Activated CD4-positive, alpha-beta T cell treated with anti-CD3 and anti-CD28 coated beads for 4 hours (primary cell): Measurements from ENCODE around the gene CACNA1C.
"Not testable (repeated sequence)": the region's sequence is repeated elsewhere in the genome, so short reads cannot be mapped to it uniquely, and the experiment has no call there.

ENCODE experiments used
- DNase-seq, 2 donors: peaks; one replicate each; pipeline ENCODE4 v3.0.0-alpha.2; 2020

Gene CACNA1C

DNA sequence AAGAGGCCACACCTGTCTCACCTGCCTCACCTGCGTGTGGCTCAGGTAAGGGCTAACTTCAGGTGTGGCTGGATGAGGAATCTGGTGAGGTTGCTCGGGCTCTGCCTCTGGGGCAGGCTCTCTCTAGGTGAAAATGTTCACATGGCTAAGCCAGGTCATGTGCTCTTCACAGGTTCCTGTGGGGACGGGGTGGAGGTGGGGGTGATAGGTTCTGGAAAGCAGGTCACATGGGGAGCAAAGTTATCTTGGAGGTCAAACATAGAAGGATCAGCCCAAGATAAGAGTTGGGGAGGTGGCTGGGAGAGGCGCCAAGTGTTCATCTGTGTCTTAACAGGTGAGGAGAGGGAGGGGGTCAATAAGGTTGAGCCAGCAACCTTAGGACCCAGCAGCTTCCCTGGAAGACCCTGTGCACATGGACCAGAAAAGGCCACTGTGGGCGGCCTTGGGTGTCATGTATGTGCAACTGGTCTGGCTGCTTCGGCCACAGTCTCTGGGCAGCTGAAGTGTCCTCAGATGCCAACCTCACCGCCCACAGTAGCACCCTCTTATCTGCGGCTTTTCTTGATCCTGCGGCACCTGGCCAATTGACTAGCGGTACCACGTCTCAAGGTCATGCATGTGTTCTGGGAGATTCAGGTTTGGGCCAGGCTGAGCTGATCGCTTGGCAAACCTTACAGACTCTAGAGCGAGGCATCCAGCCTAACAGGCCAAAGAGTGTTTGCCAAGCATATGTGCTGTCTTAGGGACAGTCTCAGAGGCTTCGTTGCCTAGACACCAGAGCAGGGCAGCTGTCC lies 60.5 kb downstream of the CACNA1C start:
- no peak for DNase-seq

DNA sequence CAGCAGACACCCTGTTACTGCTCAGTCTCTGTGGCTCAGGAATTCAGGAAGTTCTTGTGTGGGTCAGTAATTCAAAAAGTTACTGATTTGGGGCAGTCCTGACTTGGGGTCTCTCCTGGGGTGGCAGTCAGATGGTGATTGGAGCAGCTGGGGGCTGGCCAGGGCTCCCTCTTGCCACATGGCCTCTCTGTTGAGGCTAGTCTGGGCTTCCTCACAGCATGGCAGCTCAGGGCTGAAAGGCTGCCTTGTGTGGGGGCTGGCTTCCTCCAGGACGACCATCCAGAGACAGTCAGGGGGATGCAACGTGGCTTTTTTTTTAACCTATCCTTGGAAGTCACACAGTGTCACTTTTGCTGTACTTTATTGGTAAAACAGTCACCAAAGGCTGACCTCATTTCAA lies 61.3 kb downstream of the CACNA1C start:
- no peak for DNase-seq

DNA sequence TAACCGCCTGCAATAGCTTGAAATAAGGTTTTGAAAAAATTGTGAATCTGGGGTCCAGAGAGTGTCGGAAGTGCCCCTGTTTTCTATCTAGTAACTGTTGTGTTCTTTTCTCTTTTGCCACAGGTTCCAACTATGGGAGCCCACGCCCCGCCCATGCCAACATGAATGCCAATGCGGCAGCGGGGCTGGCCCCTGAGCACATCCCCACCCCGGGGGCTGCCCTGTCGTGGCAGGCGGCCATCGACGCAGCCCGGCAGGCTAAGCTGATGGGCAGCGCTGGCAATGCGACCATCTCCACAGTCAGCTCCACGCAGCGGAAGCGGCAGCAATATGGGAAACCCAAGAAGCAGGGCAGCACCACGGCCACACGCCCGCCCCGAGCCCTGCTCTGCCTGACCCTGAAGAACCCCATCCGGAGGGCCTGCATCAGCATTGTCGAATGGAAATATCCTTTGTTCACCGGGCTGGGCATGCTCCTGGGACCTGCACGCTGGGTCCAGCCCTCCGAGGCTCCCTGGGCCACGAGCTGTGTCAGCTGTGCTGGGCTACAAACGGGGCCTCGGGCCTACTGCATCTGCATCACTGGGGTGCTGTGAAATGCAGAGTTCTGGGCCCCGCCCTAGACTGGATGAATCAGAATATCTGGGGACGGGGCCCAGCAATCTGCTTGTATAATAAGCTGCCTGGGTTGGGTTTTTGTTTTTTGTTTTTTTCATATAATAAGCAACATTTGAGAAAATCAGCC lies 62.5 kb downstream of the CACNA1C start:
- DNase-seq: no peak

DNA sequence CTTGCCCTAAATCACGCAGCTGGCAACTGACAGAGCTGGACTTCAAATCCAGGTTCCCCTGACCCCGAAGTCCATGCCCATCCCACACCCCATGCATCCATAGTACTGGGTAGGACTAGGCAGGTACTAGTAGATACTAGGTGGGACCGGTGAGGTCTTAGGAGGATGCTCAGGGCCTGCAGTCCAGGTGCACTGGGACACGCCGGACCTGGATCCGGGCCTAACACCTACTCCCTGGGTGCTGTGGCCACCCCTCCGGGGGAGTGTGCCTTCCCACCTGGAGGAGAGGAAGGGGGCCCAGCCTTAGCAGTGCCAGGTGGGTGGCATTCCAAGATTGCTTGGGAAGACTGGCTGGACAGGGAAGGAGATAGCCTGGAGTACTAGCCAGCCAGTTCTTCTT lies 64.8 kb downstream of the CACNA1C start:
- no peak for DNase-seq

DNA sequence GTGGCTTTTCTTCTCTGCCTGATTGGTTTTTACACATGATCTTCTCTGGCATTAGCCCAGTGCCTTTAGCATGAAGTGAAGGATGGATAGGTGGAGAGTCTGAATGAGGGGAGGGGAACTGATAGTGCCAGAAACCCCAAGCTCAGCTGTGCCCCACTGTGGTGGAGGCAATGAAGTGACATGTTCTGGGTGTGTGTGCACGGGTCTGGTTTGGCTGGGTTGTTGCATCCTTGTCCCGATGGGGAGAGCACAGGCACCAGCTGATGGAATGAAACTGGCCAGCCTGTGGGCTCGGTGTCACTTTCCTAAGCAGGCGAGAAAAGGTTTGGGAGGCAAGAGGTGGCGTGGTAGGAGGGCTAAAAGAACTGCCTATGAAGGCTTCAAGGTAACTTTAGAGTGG lies 65.3 kb downstream of the CACNA1C start:
- no peak for DNase-seq

DNA sequence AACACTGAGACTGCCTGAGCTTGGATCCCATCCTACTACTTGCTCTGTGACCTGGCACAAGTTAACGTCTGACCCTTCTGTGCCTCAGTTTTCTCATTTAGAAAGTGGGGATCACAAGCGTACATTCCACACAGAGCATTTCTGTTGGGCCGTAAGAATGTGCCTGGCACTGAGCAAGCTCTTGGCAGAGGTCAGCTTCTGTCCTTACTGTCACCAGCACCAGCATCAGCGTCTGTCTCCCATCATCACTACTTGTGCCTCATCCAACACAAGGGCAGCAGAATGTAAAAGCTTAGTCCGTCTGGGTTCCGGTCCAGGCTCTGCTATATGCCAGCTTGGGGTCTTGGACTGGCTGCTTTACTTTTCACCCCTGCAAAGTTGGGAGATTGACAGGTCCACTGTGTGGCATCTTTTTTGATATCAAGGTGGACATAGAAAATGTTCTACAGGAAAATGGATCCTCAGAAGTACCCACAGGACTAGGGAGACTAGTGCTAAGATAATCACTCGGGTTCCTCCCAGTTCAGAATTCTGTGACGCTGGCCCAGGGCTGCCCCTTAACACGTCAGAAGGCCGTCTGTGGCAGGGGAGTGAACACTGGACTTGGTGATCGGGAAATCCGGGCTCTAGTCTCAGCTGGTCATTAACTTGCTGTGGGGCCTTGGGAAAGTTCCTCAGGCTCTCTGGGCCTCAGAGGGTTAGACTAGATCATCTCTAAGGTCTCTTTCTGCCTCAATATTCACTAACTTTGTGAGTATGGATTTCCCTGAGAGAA lies 65.9 kb downstream of the CACNA1C start:
- DNase-seq: no peak

DNA sequence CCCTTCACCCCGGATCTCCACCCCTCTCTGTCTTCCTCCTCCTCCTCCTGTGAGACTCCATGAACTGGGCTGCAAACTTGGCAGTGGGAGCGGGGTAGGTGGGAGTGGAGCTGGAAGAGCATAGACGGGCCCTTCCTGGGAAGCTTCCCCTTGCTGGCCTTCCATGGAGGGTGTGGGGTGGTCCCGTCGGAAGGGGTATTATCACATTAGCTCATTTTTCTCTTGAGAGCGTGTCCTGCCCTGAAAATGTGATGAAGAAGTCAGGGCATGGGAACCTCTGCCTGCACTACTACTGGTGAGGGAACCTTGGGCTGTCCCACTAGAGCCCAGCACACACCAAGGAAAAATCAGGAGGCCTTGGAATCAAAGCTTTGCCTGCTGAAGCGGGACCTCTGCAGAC lies 66.5 kb downstream of the CACNA1C start:
- no peak for DNase-seq

DNA sequence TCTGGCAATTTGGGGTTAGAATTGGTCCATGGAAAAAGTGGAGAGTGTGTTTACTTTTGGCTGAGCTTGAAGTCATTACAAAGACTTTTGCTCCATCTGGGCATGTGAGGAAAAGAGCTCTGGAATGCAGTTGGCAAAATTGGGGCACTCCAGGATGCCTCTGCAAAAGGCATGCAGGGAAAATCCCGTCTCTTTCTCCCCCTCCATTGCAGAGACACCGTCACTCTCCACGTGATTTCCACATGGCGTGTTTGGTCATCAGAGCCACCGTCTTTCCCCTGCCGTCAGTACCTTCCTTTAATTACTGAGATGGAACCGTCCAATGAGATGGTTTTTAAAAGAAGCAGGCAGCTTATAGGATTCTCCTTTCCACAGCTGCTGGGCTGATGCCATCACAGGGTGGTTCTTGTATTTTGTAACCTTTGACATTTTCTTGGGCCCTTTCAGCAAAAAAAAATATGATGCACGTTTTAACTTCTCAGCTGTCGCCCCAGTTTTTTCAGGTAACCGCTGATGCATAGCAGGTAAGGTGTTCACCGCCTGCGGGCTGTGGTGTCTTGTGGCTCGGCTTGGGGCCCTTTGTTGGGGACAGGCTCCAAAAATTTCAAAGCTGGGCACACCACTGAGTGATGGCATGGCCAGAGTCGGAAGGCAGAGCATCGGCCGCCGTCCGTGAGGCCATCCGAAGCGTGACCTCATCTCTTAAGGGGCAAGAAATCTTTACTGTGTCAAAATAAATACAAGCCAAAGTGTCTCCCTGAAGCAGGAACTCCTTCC lies 68.4 kb downstream of the CACNA1C start:
- no peak for DNase-seq

DNA sequence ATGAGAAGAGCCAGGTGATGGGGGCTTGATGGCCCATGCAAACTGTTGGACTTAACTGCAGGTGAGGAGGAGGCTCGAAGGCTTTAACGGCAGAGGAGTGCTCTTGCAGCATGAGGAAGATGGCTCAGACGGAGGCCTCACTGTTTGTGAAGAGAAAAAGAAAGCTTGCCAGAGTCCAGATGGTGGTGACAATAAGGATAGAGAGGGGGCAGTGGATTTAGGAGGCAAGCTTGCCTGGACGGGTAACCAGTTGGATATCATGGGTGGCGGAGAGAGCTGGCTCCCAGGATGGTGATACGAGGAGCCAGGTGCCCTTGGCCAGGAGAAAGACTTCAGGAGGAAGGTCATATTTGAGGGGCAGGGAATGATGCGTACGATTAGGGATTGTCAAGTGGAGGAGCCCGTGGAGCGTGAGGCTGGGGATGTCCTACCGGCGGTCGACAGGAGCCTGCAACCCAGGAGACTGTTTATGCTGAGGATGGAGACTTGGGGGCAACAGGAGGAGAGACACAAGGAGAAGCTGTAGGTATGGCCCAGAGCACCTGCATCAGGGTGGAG lies 71.8 kb downstream of the CACNA1C start:
- no peak for DNase-seq

DNA sequence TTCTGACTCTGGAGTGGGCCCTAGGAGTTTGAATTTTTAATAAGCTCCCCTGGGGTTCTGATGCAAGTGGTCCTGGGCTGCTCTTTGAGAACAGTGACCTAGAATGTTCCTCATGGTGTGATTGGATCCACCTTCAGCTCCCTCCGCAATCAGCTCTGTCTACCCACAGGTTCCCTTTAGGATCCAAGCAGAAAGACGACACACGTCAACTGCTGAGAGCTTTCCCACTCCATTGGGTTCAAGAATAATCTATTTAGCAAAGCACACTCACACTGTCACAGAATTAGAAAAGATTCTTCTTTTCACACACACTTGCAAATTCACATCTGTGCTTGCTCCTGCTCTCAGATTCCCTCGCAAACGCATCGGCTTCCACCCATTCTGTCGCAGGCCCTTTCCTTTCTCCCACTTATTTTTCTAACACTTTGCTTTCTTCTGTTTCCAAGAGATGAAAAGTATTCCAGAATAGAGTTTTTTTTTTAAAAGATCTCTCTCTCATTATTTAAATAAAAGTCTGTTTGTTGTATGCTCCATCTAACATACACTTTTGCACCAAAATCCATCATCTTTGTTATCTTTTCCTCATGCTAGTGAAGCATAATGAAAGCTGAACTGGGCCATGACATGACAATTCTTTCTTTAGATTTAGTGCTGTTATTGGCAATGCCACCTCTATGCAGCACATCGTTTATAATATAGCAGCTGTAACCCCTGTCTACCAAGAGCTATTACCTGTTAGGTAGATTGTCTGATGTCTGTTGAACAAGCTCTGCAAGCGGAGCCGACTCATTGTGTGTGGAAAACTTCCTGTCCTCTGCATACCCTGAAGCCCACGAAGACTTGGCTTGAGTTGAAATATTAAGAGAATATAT lies 73.1 kb downstream of the CACNA1C start:
- no peak for DNase-seq

DNA sequence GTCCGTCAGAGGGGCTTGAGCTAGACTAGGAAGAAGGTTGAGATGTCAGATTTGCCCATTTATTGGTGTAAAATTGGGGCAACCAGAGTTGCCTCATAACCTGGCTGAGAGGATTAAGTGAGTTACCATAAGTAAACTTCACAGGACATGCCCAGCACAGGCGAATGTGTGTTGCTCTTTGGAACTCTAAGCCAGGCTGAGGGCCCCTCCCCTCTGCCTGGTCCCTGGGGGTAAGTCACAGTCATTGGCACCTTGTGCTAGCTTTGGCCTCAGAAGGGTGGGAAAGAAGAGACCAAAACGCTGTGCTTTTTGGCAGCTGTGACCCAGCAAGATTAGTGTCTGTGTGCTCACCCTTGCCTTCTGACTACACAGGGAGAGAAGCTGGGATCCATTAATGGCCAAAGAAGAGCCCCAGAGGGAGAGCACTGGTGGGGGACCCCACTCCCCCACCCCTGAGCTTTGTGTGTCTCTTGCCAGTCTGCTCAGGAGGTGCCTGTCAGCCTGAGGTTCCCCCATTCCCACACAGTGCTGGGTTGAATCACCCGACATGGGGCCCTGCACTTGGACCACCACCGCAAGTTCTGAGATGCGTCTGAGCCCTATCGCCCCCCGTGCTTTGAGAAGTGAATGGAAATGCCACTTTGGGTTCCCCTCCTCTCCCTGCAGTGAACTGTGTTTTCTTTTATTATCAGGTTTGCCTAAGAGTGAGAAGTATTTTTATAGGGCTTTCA lies 74.1 kb downstream of the CACNA1C start:
- no peak for DNase-seq

DNA sequence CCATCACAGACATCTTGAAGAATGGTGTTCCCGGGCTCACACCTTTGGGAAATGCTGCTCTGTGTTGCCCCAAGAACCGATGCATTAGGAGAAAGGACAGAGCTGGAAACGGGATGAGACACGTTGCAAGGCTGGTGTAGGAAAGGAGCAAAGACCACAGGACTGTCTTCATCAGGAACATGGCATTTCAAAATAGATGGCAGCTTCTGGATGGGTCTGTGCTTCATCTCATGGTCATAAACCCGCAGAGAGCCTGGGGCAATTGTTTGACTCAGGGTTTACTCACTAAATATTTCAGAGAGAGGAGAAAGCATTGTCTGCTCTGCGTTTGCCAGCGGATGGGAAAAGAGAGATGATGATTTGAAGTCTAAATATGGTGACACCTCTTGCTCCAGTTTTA lies 76.3 kb downstream of the CACNA1C start:
- no peak for DNase-seq

DNA sequence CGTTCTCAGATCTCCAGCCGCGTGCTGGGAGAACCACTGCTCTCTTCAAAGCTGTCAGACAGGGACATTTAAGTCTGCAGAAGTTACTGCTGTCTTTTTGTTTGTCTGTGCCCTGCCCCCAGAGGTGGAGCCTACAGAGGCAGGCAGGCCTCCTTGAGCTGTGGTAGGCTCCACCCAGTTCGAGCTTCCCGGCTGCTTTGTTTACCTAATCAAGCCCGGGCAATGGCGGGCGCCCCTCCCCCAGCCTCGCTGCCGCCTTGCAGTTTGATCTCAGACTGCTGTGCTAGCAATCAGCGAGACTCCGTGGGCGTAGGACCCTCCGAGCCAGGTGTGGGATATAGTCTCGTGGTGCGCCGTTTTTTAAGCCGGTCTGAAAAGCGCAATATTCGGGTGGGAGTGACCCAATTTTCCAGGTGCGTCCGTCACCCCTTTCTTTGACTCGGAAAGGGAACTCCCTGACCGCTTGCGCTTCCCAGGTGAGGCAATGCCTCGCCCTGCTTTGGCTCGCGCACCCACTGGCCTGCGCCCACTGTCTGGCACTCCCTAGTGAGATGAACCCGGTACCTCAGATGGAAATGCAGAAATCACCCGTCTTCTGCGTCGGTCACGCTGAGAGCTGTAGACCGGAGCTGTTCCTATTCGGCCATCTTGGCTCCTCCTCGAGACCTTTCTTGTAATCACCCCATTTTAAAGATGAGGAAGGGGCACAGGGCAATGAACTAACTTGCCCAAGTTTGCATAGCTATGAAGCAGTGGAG lies 83.1 kb downstream of the CACNA1C start:
- DNase-seq: not testable (repeated sequence)

DNA sequence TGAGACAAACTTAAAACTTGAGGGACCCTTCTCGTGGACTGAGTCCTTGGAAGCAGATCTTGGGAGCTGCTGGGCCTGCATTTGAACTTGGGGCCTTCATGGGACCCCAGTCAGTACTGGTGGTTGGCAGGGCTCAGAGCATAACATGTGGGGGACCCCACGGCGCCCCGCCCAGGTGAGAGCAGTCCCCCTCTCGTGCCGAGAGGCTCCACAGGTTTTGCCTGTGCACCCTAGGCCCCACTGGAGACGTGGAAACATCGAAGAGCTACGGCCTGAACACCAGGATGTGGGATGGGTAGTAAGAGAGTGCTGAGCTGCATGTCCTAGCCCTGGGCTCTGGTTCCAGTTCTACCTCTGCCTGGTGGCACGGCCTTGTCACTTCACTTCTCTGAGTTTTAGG lies 84.1 kb downstream of the CACNA1C start:
- no peak for DNase-seq

DNA sequence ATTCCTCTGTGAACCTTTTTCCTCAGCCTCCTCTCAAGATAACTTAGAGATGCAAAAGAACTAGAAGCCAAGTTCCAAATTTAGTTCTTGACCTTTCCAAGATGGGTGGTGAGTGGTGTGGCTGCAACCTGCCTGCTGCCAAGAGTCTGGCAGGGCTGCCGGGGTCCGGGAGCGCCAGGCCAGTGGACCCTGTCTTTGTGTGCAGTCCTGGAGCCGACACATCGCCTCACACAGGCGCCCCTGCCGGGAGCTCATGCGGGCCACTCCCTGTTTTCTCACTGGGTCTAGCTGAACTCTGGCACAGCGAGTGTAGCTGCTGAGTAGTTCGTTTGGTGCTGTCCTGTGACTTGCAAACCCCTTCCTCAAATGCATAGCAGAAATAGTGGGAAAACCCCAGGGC lies 84.9 kb downstream of the CACNA1C start:
- no peak for DNase-seq

DNA sequence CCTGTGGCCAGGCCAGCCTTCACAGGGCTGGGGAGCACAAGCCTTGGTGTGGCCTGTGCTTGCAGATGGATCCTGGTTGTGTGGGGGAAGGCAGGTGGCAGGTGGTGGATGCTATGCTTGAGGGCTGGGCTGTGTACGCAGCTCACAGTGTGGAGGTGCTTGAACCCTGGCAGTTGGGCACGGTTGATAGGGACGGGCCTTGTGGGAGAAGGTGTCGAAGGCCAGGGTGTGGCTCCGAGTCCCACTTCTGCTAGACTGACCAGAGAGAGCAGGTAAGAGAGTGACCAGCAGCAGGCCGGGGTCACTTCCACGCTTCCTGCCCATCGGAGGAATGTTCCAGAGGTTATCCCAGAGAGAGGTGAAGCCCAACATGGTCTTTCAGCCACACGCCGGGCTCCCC lies 85.5 kb downstream of the CACNA1C start:
- DNase-seq: no peak

DNA sequence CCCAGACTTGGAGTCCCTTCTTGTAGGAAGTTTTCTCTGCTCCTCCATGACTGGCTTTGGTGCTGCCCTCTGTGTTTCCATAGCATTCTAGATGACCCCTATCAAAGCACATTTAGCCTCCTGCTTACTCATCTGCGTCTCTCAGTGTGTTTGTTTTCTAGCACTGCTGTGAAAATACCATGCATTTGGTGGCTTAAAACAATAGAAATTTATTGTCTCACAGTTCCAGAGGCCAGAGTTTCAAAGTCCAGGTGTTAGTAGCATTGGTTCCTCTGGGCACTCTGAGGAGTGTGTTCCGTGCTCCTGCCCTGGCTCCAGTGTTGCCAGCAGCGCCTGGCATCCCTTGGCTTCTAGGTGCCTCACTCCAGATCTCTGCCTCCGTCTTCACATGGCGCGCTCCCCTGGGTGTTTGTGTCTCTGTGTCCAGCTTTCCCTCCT lies 86.1 kb downstream of the CACNA1C start:
- DNase-seq: no peak

DNA sequence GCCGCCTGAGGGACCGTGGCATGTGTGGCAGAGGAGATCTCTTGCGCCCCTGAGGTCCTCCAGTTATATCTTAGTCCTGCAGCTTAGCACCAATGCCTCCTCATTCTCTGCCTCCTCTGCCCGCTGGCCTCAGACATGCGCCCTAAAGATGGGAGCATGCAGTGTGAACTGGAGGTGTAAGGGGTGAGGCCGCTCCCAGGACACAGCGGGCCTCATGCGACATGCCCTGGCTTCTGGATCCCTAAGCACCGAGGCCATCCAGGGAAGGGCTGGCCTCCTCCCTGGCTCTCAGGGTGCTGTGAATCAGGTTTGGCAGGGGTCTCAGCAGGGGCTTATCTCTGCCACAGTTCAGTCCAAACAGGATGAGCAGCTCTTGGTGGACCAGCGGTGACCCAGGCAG lies 86.9 kb downstream of the CACNA1C start:
- no peak for DNase-seq

DNA sequence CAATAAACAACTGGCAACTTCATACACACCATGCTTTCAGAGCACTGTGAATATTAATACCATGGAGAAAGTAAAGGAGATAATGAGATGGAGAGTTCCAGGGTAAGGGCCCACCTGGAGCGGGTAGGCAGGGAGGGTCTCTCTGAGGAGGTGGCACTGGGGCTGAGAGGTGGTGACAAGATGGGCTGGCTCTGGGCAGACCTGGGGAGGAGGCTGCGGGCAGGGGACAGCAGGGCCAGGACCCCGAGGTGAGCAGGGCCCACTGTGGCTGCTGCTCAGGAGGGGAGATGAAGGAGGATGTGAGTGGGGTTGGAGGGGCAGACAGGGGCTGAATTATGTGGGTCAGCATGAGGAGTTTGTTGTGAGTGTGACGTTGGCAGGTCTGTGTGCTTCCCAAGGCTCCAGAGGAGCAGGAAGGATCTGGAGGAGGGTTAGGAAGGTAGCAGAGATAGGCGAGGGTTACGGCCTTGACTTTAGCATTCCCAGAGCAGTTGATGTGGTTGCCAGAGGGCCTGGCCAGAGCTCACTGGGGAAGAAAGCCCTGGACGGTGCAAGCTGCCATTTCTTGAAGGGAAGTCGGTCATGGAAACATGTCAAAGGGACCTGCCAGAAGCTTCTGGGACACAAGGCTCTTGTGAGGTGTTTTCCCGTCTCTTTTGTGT lies 88.2 kb downstream of the CACNA1C start:
- DNase-seq: no peak
